CMK (cell line): ENCODE measurements around the gene CYREN.
"Not testable (repeated sequence)": the region's sequence is repeated elsewhere in the genome, so short reads cannot be mapped to it uniquely, and the experiment has no call there.

ENCODE experiments used
- DNase-seq: peaks from one replicate; pipeline ENCODE4 v3.0.0-alpha.2; 2010; ENCODE audit warnings: low read depth

CYREN gene

DNA sequence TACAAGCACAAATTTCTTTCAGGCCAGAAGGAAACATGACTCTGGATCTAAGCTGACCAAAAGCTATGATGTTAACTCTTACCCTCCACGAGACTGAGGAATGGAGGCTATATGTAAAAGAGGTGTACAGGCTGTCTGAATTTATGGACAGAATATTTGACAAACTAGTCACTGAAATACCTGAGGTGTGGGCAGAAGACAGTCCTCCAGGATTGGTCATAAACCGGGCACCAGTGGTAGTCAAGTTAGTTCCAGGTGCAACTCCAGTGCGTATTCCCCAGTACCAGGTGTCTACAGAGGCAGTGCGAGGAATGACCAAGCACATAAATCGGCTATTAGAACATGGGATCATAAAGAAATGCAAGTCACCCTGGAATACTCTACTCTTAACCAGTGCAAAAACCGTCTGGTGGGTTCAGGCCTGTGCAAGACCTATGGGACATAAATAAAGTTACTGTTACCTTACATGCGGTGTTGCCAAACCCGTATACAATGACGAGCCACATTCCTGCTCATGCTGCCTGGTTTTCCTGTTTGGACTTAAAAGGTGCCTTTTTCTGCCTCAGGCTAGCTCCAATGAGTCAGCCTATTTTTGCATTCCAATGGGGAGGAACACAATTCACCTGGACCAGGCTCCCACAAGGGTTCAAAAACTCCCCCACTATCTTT, 6.7 kb upstream of the CYREN start:
- no peak for DNase-seq

DNA sequence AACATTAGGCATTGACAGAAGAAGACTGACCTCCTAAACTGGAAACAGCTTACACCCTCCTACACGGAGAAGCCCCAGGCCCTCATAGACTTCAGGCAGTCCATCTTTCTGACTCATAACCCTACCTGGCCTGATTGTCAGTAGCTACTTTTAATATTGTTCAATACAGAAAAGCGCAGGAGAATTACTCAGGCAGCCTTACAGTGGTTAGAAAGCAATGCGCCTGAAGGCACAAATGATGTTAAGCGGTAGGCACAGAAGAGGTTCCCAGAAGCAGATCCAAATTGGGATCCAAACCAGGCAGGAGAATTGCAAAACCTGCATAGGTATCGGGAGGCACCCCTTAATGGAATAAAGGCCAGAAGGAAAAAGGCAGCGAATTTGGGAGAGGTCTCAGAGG, 5.4 kb upstream of the CYREN start:
- no peak for DNase-seq

- no peak for DNase-seq
Measured at GRCh38 chr7:135174941-135175340, 4.4 kb upstream of the CYREN start.

DNA sequence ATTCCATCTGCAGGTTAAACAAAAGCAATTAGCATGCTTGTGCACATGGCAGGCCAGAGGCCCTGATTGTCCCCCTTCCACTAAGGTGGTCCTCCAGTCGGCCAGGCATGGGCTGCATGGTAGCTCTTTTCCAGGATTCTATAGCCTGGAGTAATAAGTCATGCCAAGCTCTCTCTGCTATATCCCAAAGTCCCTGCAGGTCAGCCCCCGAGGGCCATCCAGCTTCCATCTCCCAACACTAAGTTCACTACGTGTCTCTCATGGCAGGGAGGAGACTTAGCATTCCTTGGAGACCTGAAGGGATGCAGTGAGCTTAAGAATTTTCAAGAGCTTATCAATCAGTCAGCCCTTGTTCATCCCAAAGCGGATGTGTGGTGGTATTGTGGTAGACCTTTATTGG, 3.4 kb upstream of the CYREN start:
- not testable (repeated sequence) for DNase-seq

GRCh38 chr7:135171581-135172291, 1.2 kb upstream of the CYREN start:
- not testable (repeated sequence) for DNase-seq

GRCh38 chr7:135170998-135171481, 533 bp upstream of the CYREN start:
- DNase-seq, result not testable (repeated sequence)

DNA sequence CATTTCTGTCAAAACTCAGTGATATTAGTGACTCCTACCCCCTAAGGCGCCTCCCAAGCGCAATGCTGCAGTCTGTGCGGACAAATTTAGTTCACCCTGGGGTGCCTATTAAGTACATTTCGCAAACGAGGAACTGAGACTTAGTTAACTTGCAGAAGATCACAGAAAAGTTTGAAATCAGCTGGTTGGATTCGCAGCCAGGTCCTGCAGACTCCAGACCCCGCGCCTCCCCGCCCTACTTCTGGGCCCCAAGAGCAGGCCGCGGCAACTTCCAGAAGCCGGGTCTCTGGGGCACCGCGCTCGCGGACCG, 588 bp downstream of the CYREN start:
- no peak for DNase-seq

- no peak for DNase-seq
Measured at GRCh38 chr7:135169141-135169963, 1.2 kb downstream of the CYREN start.

GRCh38 chr7:135168489-135169140, 1.9 kb downstream of the CYREN start:
- DNase-seq, result no peak

GRCh38 chr7:135168001-135168400, 2.5 kb downstream of the CYREN start:
- DNase-seq, result no peak

DNA sequence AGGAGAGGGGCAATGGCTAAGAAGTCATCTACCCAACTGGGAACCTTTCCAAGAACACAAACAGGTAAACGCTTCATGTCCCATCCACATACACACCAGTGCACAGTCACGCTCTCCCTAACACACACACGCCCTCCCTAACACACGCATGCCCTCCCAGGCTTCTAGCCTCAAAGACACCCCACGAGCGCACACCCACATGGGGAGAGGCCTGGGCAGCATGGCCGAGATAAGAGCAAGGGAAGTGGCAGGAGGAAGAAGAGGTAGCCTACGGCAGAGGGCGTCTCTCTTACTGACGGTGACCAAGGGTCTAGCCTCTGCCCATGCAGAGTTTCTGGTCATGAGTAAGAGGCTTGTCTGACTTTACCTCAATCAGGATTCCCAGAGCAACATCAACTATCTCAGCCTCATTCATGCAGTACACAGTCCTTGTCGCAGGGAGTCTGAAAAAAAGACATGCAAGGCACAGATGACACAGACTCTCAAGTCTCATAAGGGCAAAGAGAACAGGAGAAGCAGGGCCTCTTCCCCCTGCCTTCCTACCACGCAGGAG, 3.1 kb downstream of the CYREN start:
- no peak for DNase-seq

DNA sequence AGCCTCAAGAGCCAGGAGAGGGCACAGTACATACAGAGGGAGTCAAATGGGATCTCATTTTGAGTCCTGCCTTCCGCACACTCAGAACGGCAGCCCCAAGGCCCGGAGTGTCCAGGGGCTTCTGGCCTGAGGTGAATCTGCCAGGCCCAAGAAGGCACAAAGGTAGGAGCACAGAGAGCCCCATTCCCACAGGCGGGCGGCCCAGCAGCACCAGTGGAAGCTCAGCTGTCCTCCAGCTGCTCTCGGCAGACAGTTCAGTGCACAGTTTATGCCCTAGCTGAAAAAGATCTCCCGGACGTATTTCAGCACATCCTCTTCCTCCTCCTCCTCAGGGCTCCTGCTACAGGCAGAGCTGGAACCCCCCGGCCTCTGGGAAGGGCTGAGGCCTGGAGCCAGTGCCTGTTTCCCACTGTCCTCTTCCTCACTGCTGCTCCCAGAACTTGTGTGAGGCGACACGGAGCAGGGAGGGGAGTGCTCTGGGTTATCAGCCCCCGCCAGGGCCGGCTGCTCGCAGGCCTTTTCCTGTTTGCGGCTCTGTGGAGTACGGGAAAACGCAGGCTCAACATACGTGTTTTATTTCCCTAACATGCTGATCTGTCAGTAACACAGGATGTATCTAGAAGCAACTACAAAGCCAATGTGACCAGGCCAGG, 4.0 kb downstream of the CYREN start:
- DNase-seq, result no peak

DNA sequence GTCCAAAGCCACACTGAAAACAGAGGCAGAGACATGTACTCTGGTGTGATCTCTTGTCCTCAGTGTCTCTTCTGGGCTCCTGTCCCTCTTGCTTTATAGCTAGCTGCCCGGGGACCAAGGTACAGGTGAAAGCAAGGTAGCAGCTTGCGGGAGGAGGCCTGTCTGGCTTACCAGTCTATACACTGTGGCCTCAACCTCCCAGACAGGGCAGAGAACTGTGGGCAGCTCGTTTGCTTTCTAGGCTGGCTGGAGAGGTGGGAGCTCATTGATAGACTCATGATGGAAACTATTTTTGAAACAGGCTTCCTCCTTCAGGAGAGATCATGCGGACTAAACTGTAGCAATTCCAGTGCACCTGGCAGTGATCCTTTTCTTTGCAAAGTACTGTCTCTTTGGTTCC, 4.6 kb downstream of the CYREN start:
- no peak for DNase-seq

DNA sequence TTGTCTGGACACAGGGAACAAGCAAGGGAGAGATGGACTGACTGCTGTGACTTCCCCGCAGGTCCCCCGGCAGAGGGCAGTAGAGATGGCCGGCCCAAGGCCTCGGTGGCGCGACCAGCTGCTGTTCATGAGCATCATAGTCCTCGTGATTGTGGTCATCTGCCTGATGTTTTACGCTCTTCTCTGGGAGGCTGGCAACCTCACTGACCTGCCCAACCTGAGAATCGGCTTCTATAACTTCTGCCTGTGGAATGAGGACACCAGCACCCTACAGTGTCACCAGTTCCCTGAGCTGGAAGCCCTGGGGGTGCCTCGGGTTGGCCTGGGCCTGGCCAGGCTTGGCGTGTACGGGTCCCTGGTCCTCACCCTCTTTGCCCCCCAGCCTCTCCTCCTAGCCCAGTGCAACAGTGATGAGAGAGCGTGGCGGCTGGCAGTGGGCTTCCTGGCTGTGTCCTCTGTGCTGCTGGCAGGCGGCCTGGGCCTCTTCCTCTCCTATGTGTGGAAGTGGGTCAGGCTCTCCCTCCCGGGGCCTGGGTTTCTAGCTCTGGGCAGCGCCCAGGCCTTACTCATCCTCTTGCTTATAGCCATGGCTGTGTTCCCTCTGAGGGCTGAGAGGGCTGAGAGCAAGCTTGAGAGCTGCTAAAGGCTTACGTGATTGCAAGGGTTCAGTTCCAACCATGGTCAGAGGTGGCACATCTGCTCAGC, 6.0 kb downstream of the CYREN start:
- no peak for DNase-seq

- no peak for DNase-seq
Measured at GRCh38 chr7:135162382-135163001, 8.0 kb downstream of the CYREN start.

- DNase-seq, result no peak
Measured at GRCh38 chr7:135161669-135162068, 8.8 kb downstream of the CYREN start.

GRCh38 chr7:135160858-135161653, 9.5 kb downstream of the CYREN start:
- DNase-seq, result no peak

- DNase-seq, result no peak
Measured at GRCh38 chr7:135160098-135160857, 10.2 kb downstream of the CYREN start.
